Keratinocyte (primary cell): ENCODE data around the gene PLA2G15. TPM values are rescaled to one million over a fixed set of nuclear protein-coding genes. Genes with fewer than 3 reads are reported as not detected.

ENCODE experiments used
- DNase-seq: peaks from one replicate; pipeline ENCODE4 v3.0.0-alpha.2; 2011; ENCODE audit warnings: low read depth, missing footprints, low spot score
- FAIRE-seq: peaks from 2 replicates; lab custom pipeline; 2011; peaks lifted over from hg19 to GRCh38; lab: Jason Lieb, UNC
- H2AFZ ChIP-seq: 2 replicates; pipeline ENCODE4 v1.6.0; 2012; ENCODE audit warnings: low read length, control low read depth, inconsistent platforms; ENCODE audit not compliant: control insufficient read depth
- H3K27ac ChIP-seq: 2 replicates; pipeline ENCODE4 v1.5.1; 2011; ENCODE audit warnings: low read length; ENCODE audit not compliant: control insufficient read depth, insufficient read depth
- H3K27me3 ChIP-seq: 3 replicates; pipeline ENCODE4 v1.6.0; 2011; ENCODE audit warnings: low read length; ENCODE audit not compliant: control insufficient read depth, insufficient read depth; ENCODE audit errors: extremely low read depth
- H3K36me3 ChIP-seq, 2 experiments: 2 replicates in 1 of 2; 3 replicates in 1 of 2; pipeline ENCODE4 v1.5.1; 2011; ENCODE audit warnings: low read length in 2 of 2, mild to moderate bottlenecking in 1 of 2; ENCODE audit not compliant: control insufficient read depth in 2 of 2, insufficient read depth in 2 of 2; ENCODE audit errors: extremely low read depth in 1 of 2
- H3K4me1 ChIP-seq: 3 replicates; pipeline ENCODE4 v1.5.1; 2011; ENCODE audit warnings: low read length; ENCODE audit not compliant: control insufficient read depth, insufficient read depth; ENCODE audit errors: extremely low read depth
- H3K4me2 ChIP-seq: 3 replicates; pipeline ENCODE4 v1.6.0; 2011; ENCODE audit warnings: low read depth, low read length; ENCODE audit not compliant: control insufficient read depth, insufficient read depth; ENCODE audit errors: extremely low read depth
- H3K4me3 ChIP-seq, 3 experiments: fragments of 200-600 bp in 1 of 3; sonication (generic) in 1 of 3; 2 replicates in 2 of 3; 3 replicates in 1 of 3; pipeline ENCODE4 v1.5.1; 2011 to 2016; ENCODE audit warnings: low read length in 3 of 3, mild to moderate bottlenecking in 3 of 3, control low read depth in 2 of 3, inconsistent platforms in 1 of 3, low read depth in 1 of 3, mixed read lengths in 1 of 3, mixed run types in 1 of 3, moderate library complexity in 1 of 3; ENCODE audit not compliant: control insufficient read depth in 2 of 3, insufficient read depth in 2 of 3; ENCODE audit errors: extremely low read depth in 1 of 3
- H3K79me2 ChIP-seq: 2 replicates; pipeline ENCODE4 v1.6.0; 2012; ENCODE audit warnings: low read length; ENCODE audit not compliant: control insufficient read depth, insufficient read depth
- H3K9ac ChIP-seq: 3 replicates; pipeline ENCODE4 v1.6.0; 2011; ENCODE audit warnings: low read length; ENCODE audit not compliant: control insufficient read depth, insufficient read depth; ENCODE audit errors: extremely low read depth
- H3K9me1 ChIP-seq: 3 replicates; pipeline ENCODE4 v1.6.0; 2011; ENCODE audit warnings: low read length; ENCODE audit not compliant: control insufficient read depth, insufficient read depth; ENCODE audit errors: extremely low read depth
- H3K9me3 ChIP-seq: 2 replicates; pipeline ENCODE4 v1.5.1; 2012; ENCODE audit warnings: low read depth, low read length; ENCODE audit not compliant: control insufficient read depth
- H4K20me1 ChIP-seq: 3 replicates; pipeline ENCODE4 v1.6.0; 2011; ENCODE audit warnings: low read length; ENCODE audit not compliant: control insufficient read depth, insufficient read depth; ENCODE audit errors: extremely low read depth
- EZH2 ChIP-seq: IDR thresholded peaks from one replicate; pipeline ENCODE4 v1.6.1; 2012; ENCODE audit warnings: inconsistent platforms, mild to moderate bottlenecking, low read length, moderate library complexity
- dilution Hi-C: fragments of 300-500 bp; cut with MboI; formaldehyde crosslinking; loops from one replicate; pipeline ENCODE4 v1.7.0; 2020; ENCODE audit warnings: low sequenced_read_pairs; ENCODE audit not compliant: extremely low pct_ligation_motif_present
- polyA plus RNA-seq, 5 experiments: library from polyadenylated mRNA; depleted of rRNA in 3 of 5; stranded (reverse) in 3 of 5; stranded (forward) in 1 of 5; unstranded in 1 of 5; fragments of >200 nt; gene quantifications; 1 replicate in 1 of 5; 2 replicates in 3 of 5; 3 replicates in 1 of 5; pipeline versions ENCODE4 v1.2.1 to v1.2.3, GENCODE V29; 2011 to 2012; ENCODE audit warnings: missing spikeins in 2 of 5, low read depth in 1 of 5, low replicate concordance in 1 of 5
- TF ChIP-seq, protein P1 (sequence below), 3 experiments: IDR thresholded peaks in 1 of 3; conservative IDR thresholded peaks in 1 of 3; optimal IDR thresholded peaks in 1 of 3; 2 replicates in 2 of 3; 3 replicates in 1 of 3; pipeline versions ENCODE3 to v1.5.1; 2011; ENCODE audit warnings: low read length in 3 of 3, mild to moderate bottlenecking in 3 of 3, moderate library complexity in 2 of 3, control low read depth in 1 of 3, inconsistent platforms in 1 of 3; ENCODE audit not compliant: insufficient read depth in 2 of 3; ENCODE audit errors: extremely low read depth in 1 of 3

The PLA2G15 gene
- polyA plus RNA-seq, 1 donor (not counting 4 experiments of a cell fraction or from before 2014, with no cell fraction given) = 9.2 TPM

DNA sequence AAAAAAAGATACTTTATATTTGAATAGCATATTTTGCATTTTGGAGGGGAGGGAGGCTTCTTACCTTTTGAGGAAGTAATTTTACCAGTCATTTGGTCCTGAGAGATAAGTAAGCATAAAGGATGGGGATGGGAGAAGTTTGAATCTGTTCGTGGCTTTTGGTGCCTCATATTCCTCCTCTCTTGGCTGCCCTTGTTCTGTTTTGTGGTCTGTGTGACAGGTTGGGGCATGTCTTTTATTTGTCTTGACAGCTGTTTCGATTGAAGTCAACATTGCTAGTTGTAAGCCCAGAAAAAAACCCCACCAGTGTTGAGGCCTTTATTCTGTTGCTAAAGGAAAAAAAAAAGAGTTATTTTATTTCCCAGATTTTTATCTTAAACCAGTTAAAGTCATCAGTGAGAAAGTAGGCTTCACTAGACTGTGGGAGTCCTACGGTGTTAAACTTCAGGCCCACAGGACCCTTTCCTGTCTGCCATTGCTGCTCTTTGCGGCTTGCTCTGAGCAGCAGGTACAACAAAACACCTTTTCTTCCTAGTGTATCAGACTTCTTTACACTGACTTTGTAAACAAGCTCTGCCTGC, 30.5 kb downstream of the PLA2G15 start:
- Histone ChIP-seq H4K20me1 (peaks cover 20% of the 10 kb centered on the region), H3K9me1 (peaks cover 18% of the 10 kb centered on the region), H3K9ac (no peak overlapping the region), H3K27me3 (no peaks in the 10 kb centered on the region), H3K9me3 (no peaks in the 10 kb centered on the region), H3K4me2 (peak overlapping the region; percentile 14), H3K27ac (no peak overlapping the region), H3K4me1 (peaks cover 43% of the 10 kb centered on the region), H3K79me2 (peaks cover 27% of the 10 kb centered on the region), H2AFZ (no peak overlapping the region), H3K4me3 (no peak overlapping the region), H3K36me3 (peaks cover 14 to 23% of the 10 kb centered on the region in 2 experiments)
- dilution Hi-C loops = no loop called here
- TF ChIP-seq, protein P1, sequence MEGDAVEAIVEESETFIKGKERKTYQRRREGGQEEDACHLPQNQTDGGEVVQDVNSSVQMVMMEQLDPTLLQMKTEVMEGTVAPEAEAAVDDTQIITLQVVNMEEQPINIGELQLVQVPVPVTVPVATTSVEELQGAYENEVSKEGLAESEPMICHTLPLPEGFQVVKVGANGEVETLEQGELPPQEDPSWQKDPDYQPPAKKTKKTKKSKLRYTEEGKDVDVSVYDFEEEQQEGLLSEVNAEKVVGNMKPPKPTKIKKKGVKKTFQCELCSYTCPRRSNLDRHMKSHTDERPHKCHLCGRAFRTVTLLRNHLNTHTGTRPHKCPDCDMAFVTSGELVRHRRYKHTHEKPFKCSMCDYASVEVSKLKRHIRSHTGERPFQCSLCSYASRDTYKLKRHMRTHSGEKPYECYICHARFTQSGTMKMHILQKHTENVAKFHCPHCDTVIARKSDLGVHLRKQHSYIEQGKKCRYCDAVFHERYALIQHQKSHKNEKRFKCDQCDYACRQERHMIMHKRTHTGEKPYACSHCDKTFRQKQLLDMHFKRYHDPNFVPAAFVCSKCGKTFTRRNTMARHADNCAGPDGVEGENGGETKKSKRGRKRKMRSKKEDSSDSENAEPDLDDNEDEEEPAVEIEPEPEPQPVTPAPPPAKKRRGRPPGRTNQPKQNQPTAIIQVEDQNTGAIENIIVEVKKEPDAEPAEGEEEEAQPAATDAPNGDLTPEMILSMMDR (optimal IDR thresholded peaks at IDR 0.05 in 1 of 3, IDR thresholded peaks at IDR 0.05 in 1 of 3, conservative IDR thresholded peaks at IDR 0.05 in 1 of 3; ENCODE audit: extremely low read depth in 1 of 3, insufficient read depth in 2 of 3, low read length in 3 of 3) = no peak
- TF ChIP-seq EZH2 = no peak
- DNase-seq (no peak), FAIRE-seq (peak; percentile 66)

DNA sequence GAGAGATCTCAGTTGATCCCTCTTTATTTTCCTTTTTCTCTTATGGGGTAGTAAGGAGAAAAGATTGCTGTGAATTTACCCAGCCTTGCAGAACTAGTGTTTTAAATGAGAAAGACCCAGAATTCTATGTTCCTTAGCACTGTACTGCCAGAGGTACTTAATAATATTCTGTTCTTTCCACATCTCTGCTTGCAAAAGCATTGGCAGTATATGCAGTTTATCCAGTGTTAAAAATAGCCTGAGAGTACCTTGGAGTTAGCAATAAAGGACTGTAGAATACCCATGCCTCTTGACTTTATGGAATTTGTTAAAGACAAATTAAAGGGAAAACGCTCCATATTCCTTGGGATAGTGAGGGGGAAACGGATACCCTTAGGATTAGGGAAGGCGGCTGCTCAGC, 31.1 kb downstream of the PLA2G15 start:
- H3K27ac ChIP-seq = no peak overlapping the region
- peaks cover 20% of the 10 kb centered on the region for H4K20me1 ChIP-seq
- no peaks in the 10 kb centered on the region for H3K27me3 ChIP-seq
- peaks cover 15 to 23% of the 10 kb centered on the region in 2 experiments for H3K36me3 ChIP-seq
- peaks cover 18% of the 10 kb centered on the region for H3K9me1 ChIP-seq
- peaks cover 42% of the 10 kb centered on the region for H3K4me1 ChIP-seq
- DNase-seq (no peak), FAIRE-seq (no peak)
- H3K4me3 ChIP-seq = no peak overlapping the region
- H3K79me2 ChIP-seq = peaks cover 22% of the 10 kb centered on the region
- H3K4me2 ChIP-seq = no peak overlapping the region
- TF ChIP-seq EZH2 = no peak
- TF ChIP-seq, protein P1 (optimal IDR thresholded peaks at IDR 0.05 in 1 of 3, IDR thresholded peaks at IDR 0.05 in 1 of 3, conservative IDR thresholded peaks at IDR 0.05 in 1 of 3; ENCODE audit: extremely low read depth in 1 of 3, insufficient read depth in 2 of 3, low read length in 3 of 3) = no peak
- H3K9ac ChIP-seq = no peak overlapping the region
- dilution Hi-C loops = no loop called here
- no peaks in the 10 kb centered on the region for H3K9me3 ChIP-seq
- no peak overlapping the region for H2AFZ ChIP-seq
